Activated CD4-positive, alpha-beta memory T cell treated with anti-CD3 and anti-CD28 coated beads for 36 hours (primary cell): ENCODE results near the gene LEKR1. TPM values are rescaled to one million over a fixed set of nuclear protein-coding genes. Genes with fewer than 3 reads are reported as not detected.
"Not testable (repeated sequence)": the region's sequence is repeated elsewhere in the genome, so short reads cannot be mapped to it uniquely, and the experiment has no call there.

Experiments used
- CTCF ChIA-PET: fragments of 350-600 bp; sonication (Branson Sonifier 250); formaldehyde crosslinking; loops from one replicate; lab custom pipeline; 2021; ENCODE audit warnings: antibody characterized with exemption, inconsistent platforms; lab: Charles Lee
- POLR2A ChIA-PET: fragments of 350-600 bp; sonication (Branson Sonifier 250); formaldehyde crosslinking; loops from one replicate; lab custom pipeline; 2021; ENCODE audit warnings: antibody characterized with exemption; lab: Charles Lee
- DNase-seq: peaks from one replicate; pipeline ENCODE4 v3.0.0-alpha.2; 2020
- H3K27ac Mint-ChIP-seq: one replicate; pipeline ENCODE4 v1.8.0; 2021; ENCODE audit warnings: mixed read lengths
- H3K27me3 Mint-ChIP-seq: one replicate; pipeline ENCODE4 v1.8.0; 2021; ENCODE audit warnings: mixed read lengths
- H3K36me3 Mint-ChIP-seq: one replicate; pipeline ENCODE4 v1.8.0; 2021; ENCODE audit warnings: mixed read lengths
- H3K4me1 Mint-ChIP-seq: one replicate; pipeline ENCODE4 v1.8.0; 2021; ENCODE audit warnings: low read depth, mixed read lengths
- H3K4me3 Mint-ChIP-seq: one replicate; pipeline ENCODE4 v1.8.0; 2021; ENCODE audit warnings: mild to moderate bottlenecking, mixed read lengths
- H3K9me3 Mint-ChIP-seq: one replicate; pipeline ENCODE4 v1.8.0; 2021; ENCODE audit warnings: mixed read lengths
- intact Hi-C: fragments of 100-400 bp; cut with micrococcal nuclease; formaldehyde crosslinking; loops from one replicate; pipeline ENCODE4 v1.15.1; 2023
- total RNA-seq, 2 experiments: library from RNA; stranded (reverse); gene quantifications; one replicate each; pipeline ENCODE4 v1.2.3, GENCODE V29; 2021

Gene LEKR1
- total RNA-seq, 2 experiments from 2014 or later = 0.56 to 0.59 TPM

DNA sequence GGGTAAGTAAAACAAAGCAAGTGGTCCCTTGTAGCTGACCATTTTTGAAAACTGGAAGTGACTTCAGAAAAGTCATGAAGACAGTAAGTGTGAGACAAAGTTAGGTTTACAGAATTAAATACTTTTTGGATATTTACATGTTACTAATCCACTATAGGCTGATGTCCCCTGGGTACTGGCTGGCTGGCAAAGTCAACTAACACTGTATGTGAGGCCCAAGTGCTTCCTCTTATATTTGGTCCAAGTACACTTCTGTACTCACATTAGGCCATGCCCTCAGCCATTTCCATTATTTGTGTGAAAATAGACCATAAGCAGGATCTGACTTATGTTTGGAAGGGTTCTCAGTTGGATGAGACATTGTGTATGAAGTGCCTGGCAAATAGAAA is 5.5 kb upstream of the LEKR1 start:
- peaks cover 33% of the 10 kb centered on the region for H3K4me1 Mint-ChIP-seq
- no peak overlapping the region for H3K4me3 Mint-ChIP-seq
- no peak for DNase-seq
- intact Hi-C loops = no loop called here
- H3K36me3 Mint-ChIP-seq = peaks cover under 1% of the 10 kb centered on the region
- H3K27me3 Mint-ChIP-seq = no peaks in the 10 kb centered on the region
- CTCF ChIA-PET = interaction anchor here (1.4 kb wide), 1 partner anchor 145 kb away, joined by 3 read pairs; no protein-coding TSS in a partner anchor
- H3K27ac Mint-ChIP-seq = no peak overlapping the region
- POLR2A ChIA-PET = no interaction called here
- no peaks in the 10 kb centered on the region for H3K9me3 Mint-ChIP-seq

DNA sequence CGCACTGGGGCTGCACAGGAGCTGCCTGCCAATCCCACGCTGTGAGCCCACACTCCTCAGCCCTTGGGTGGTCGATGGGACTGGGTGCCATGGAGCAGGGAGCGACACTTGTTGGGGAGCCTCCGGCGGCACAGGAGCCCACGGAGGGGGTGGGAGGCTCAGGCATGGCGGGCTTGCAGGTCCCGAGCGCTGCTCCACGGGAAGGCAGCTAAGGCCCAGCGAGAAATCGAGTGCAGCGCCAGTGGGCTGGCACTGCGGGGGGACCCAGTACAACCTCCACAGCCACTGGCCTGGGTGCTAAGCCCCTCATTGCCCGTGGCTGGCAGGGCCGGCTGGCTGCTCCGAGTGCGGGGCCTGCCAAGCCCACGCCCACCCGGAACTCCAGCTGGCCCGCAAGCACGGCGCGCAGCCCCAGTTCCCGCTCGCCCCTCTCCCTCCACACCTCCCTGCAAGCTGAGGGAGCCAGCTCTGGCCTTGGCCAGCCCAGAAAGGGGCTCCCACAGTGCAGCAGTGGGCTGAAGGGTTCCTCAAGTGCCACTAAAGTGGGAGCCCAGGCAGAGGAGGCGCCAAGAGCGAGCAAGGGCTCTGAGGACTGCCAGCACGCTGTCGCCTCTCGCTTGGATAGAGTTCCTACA is 3.4 kb upstream of the LEKR1 start:
- intact Hi-C loops, H3K27me3 Mint-ChIP-seq, H3K36me3 Mint-ChIP-seq, H3K4me3 Mint-ChIP-seq, DNase-seq, H3K9me3 Mint-ChIP-seq, POLR2A ChIA-PET, CTCF ChIA-PET, H3K27ac Mint-ChIP-seq: not testable (repeated sequence)
- H3K4me1 Mint-ChIP-seq = peaks cover 36% of the 10 kb centered on the region

DNA sequence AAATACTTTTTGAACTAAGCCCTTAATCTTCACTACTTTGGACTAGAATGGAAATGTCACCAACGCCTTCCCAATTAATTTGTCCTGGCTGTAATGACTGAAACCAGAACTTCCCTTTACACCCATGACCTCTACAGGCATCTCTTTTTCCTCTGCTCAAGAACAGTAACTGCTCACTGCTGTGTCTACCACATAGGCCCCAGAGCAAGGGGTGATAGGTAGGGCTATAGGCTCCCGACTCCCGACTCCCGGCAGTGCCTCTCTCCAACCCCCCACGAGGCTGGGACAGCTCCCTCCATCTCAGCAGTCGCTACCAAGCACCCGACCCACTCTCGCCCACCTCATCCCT is 384 bp upstream of the LEKR1 start:
- CTCF ChIA-PET = interaction anchor here (1.3 kb wide), 1 partner anchor 271 kb away, joined by 3 read pairs; the partner anchor contains the start of gene SSR3
- intact Hi-C loops = loop anchor here (1.0 to 2.0 kb wide), 2 partner anchors 8 to 263 kb away; no protein-coding TSS in a partner anchor

DNA sequence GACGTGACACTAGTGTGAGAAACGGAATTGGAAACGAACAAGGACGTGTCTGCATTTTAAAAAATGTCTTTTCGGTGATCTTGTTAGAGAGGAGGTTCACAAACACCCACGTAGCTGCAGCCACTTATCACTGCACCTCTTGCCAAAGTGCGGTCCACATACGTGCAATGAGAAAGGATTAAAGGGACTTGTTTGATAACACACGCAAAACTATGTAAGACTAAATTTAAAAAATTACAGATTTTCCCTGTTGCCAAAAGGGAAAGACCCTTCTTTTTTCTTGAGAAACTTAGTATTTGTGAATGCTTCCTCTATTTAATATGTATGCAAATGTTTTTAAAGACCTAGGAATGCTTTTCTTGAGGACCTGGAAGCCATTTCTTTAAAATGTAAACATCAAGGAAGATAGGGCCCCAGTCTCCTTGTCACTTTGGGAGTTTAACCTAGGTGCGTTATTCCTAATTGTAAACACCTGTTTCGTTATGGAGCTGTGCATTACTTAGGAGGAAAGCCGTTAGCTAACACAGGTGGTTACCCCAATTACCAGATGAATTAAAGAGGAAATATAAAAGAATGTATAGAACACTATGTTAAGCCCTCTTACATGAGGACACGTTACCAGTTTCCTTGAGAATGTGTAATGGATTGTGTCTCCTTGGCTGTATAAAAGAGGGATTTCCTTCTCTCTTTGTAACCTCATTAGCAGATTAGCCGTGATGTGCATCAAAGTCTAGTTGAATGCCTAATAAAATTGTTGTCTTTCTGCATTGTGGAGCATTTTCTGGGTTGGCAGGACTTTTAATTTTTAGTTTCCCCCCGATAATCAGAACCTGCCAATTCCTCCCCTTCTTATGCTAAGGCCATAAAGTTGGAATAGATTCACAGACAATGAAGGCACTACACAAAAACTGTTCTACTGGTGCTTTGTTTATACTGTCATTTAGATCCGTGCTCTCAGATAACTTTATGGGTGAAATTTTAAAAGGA is 1.0 kb downstream of the LEKR1 start:
- H3K27me3 Mint-ChIP-seq = no peaks in the 10 kb centered on the region
- ChIA-PET CTCF (interaction anchor here (0.7 to 1.3 kb wide), 2 partner anchors 272 to 280 kb away, joined by 3 read pairs; partner anchors contain the start of gene SSR3), POLR2A (interaction anchor here (0.7 to 2.5 kb wide), 3 partner anchors 11 to 333 kb away, joined by 3 to 12 read pairs (median 3); partner anchors contain the start of gene CCNL1)
- DNase-seq = no peak
- H3K4me3 Mint-ChIP-seq = peak overlapping the region; percentile 91
- intact Hi-C loops = loop anchor here (1.0 to 2.0 kb wide), 2 partner anchors 10 to 262 kb away; no protein-coding TSS in a partner anchor
- no peaks in the 10 kb centered on the region for H3K36me3 Mint-ChIP-seq
- no peaks in the 10 kb centered on the region for H3K9me3 Mint-ChIP-seq
- peaks cover 21% of the 10 kb centered on the region for H3K4me1 Mint-ChIP-seq
- H3K27ac Mint-ChIP-seq = peak overlapping the region; percentile 97

More for the DNA sequence above, 384 bp upstream of the LEKR1 start:
- DNase-seq = no peak
- Mint-ChIP-seq H3K9me3 (no peaks in the 10 kb centered on the region), H3K27me3 (no peaks in the 10 kb centered on the region), H3K4me1 (peaks cover 22% of the 10 kb centered on the region), H3K36me3 (no peaks in the 10 kb centered on the region), H3K4me3 (peak overlapping the region; percentile 91), H3K27ac (peak overlapping the region; percentile 97)
- POLR2A ChIA-PET = interaction anchor here (2.5 kb wide), 1 partner anchor 9 kb away, joined by 12 read pairs; no protein-coding TSS in a partner anchor

DNA sequence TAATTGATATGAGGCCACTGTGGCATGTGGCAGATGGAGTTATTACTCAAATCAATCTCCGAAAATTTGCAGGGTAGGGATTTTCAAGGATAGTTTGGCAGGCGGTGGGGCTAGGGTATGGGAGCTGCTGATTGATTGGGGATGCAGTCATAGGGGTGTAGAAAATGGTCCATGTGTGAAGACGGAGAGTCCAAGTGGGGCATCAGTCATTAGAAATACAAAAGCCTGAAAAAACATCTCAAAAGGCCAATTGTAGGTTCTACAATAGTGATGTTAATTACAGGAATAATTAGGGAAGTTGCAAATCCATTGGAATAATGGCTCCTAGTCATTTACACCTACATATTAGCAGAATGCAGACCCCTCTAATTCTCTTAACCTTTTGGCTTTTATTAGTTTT is 4.9 kb downstream of the LEKR1 start:
- no peak overlapping the region for H3K4me3 Mint-ChIP-seq
- DNase-seq = no peak
- ChIA-PET CTCF (no interaction called here), POLR2A (no interaction called here)
- H3K9me3 Mint-ChIP-seq = no peaks in the 10 kb centered on the region
- no peak overlapping the region for H3K27ac Mint-ChIP-seq
- no peaks in the 10 kb centered on the region for H3K27me3 Mint-ChIP-seq
- H3K4me1 Mint-ChIP-seq = peaks cover 12% of the 10 kb centered on the region
- H3K36me3 Mint-ChIP-seq = no peaks in the 10 kb centered on the region
- intact Hi-C loops = no loop called here

DNA sequence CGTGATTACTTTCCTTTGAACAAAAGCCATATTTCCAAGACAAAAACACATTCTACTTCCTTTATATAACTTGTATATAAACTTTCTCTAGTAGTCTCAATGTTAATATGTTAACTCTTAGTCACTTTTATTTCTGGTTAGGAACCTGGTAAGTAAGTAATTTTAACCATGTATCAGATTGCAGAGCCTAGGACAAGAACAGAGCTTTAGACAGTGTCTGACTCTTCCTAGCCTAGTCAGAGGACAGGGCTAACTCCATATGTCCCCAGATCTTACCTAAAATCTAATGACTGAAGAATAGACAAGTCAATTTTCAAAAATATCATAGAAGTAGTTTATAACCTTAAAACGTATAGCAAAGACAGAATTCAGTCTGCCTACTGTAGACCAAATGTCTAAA is 8.3 kb downstream of the LEKR1 start:
- no peaks in the 10 kb centered on the region for H3K36me3 Mint-ChIP-seq
- CTCF ChIA-PET = no interaction called here
- H3K27me3 Mint-ChIP-seq = no peaks in the 10 kb centered on the region
- H3K4me1 Mint-ChIP-seq = no peaks in the 10 kb centered on the region
- POLR2A ChIA-PET = no interaction called here
- intact Hi-C loops = no loop called here
- H3K9me3 Mint-ChIP-seq = no peaks in the 10 kb centered on the region
- no peak for DNase-seq
- no peak overlapping the region for H3K27ac Mint-ChIP-seq
- H3K4me3 Mint-ChIP-seq = no peak overlapping the region

DNA sequence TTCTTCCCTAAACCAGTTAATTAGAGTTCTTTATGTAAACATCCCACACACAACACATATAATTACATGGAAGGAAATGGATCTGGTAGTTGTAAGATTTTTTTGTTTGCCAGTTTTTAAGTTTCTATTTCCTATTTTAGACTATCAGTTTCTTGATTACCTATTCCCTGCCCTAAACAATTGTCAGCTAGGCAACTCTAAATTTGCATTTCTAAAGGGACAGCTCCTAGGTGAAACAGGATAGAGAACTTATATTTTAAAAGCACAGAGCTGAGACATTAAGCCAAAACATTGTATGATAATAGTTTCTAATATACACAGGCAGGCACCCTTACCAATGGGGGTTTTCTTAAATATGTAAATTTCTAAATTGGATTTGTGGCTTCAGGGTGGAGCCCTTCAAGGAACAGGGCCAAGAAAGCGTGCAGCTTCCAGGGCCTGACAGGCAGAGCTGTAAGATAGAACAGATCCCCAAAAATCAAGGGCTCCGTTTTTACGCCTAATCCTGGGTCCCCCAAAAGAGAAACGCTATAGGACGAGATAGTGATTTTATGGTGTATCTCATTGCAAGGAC is 8.9 kb downstream of the LEKR1 start:
- H3K27ac Mint-ChIP-seq = no peak overlapping the region
- H3K36me3 Mint-ChIP-seq = no peaks in the 10 kb centered on the region
- no peak for DNase-seq
- CTCF ChIA-PET = no interaction called here
- no peak overlapping the region for H3K4me3 Mint-ChIP-seq
- H3K27me3 Mint-ChIP-seq = no peaks in the 10 kb centered on the region
- H3K9me3 Mint-ChIP-seq = no peaks in the 10 kb centered on the region
- no peaks in the 10 kb centered on the region for H3K4me1 Mint-ChIP-seq
- POLR2A ChIA-PET = no interaction called here
- intact Hi-C loops = no loop called here

DNA sequence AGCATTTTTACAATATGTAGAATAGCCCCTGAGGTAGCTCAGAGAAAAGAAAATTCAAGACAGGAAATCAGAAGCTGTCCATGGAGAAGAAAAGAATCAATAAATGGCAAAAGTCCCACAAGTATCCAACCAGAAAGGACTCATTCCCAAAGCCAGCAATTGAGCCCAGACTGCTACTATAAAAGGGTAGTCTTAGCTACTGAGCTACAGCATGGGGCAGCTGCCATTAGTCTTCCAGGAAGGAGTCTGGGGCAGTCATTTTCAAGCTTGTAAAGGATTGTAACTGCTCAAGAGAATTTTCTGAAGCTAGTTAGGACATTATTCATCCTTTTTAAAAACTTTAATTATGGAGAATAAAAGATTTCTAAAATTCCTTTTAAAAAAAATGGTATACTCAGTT is 10.5 kb downstream of the LEKR1 start:
- no peaks in the 10 kb centered on the region for H3K9me3 Mint-ChIP-seq

DNA sequence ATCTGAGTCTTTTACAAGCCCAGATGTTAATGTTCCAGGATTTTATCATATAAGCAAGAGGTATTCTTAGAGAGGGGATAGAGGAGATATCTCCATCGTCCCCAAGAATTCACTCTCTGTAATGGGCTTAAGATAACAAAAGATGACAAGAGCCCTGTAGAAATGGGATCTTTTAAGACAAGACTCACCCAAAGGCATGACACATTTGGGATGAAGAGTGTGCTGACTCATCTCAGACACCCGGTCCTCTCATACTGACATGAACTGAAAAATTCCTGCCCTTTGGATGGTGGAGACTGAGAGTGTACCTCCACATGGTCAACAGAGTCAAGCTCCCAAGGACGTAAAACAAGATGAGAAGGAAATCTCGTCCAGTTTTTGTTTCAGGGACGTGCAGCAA is 11.0 kb downstream of the LEKR1 start:
- Mint-ChIP-seq H3K4me1 (no peaks in the 10 kb centered on the region), H3K4me3 (no peak overlapping the region), H3K27me3 (no peaks in the 10 kb centered on the region), H3K27ac (no peak overlapping the region), H3K36me3 (no peaks in the 10 kb centered on the region), H3K9me3 (no peaks in the 10 kb centered on the region)
- DNase-seq = no peak
- ChIA-PET POLR2A (no interaction called here), CTCF (interaction anchor here (1.1 kb wide), 1 partner anchor 300 kb away, joined by 3 read pairs; no protein-coding TSS in a partner anchor)
- intact Hi-C loops = no loop called here

More for the DNA sequence above, 10.5 kb downstream of the LEKR1 start:
- no peaks in the 10 kb centered on the region for H3K27me3 Mint-ChIP-seq
- POLR2A ChIA-PET = no interaction called here
- no peaks in the 10 kb centered on the region for H3K36me3 Mint-ChIP-seq
- no peak for DNase-seq
- no peak overlapping the region for H3K27ac Mint-ChIP-seq
- no peak overlapping the region for H3K4me3 Mint-ChIP-seq
- CTCF ChIA-PET = interaction anchor here (1.1 kb wide), 1 partner anchor 300 kb away, joined by 3 read pairs; no protein-coding TSS in a partner anchor
- no peaks in the 10 kb centered on the region for H3K4me1 Mint-ChIP-seq
- intact Hi-C loops = no loop called here

DNA sequence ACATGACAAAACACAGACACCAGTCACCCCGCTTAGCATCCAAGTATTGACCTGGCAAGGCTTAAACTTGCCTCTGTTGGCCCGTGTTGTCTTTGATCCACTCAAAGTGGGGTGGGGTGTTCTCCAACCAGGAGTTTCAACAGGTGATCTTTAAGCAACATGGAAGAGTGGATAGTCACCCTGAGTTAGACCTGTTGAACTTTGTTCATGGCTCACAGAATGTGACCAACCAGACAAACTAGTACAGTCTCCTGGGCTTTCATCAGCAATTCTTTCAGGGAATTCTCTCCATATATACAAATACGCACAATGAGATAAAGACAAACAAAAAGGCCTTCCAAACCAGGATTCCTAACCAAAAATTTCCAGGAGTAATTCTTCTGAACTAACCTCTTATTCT is 11.9 kb downstream of the LEKR1 start:
- Mint-ChIP-seq H3K36me3 (no peaks in the 10 kb centered on the region), H3K27ac (no peak overlapping the region), H3K4me1 (no peaks in the 10 kb centered on the region), H3K27me3 (no peaks in the 10 kb centered on the region), H3K9me3 (no peaks in the 10 kb centered on the region), H3K4me3 (no peak overlapping the region)
- DNase-seq = no peak
- POLR2A ChIA-PET = no interaction called here
- CTCF ChIA-PET = no interaction called here
- intact Hi-C loops = no loop called here

DNA sequence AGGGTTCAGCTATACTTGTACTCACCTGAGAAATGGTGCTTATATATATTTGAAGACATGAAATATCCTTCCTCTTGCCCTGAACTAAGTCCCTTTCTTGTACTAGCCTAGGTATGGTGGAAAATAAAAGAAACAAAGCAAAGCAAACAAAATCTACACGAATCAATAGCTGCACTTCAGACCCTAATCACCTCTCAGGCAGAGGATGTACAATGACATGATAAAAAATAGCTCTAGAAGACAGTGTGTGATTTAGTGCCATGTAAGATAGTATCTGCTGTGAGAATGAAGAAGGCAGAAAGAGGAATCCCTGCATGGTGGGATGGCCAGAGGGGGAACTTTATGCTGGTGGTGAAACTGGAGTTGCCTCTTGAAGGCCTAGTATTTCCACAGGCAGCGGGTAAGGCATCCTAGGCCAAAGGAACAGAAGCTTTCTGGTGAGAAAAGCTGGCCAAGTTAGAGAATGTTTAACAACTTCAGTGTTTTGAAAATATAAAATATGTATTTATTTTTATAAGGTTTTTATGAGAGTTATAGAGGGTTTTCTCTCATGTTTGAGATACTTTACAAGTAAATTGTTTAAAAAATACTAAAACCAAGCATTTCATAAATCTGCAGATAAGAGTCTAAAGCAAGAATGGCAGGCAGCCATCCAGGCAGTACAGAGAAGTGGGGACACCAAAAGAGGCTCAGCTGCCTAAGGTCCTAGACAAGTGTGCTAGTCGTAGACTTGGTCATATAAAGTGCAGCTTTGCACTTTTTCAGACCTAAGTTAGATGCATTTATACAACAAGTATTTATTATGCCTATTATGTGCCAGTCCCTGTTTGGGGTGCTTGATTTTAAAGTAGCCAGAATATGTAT is 14.9 kb downstream of the LEKR1 start:
- POLR2A ChIA-PET = no interaction called here
- H3K4me1 Mint-ChIP-seq = no peaks in the 10 kb centered on the region
- CTCF ChIA-PET = interaction anchor here (1.6 kb wide), 1 partner anchor 296 kb away, joined by 4 read pairs; no protein-coding TSS in a partner anchor
- H3K27me3 Mint-ChIP-seq = peaks cover 2% of the 10 kb centered on the region
- no peak overlapping the region for H3K27ac Mint-ChIP-seq
- no peak for DNase-seq
- no peaks in the 10 kb centered on the region for H3K9me3 Mint-ChIP-seq
- H3K4me3 Mint-ChIP-seq = no peak overlapping the region
- intact Hi-C loops = no loop called here
- H3K36me3 Mint-ChIP-seq = no peaks in the 10 kb centered on the region
